Measurements from ENCODE around the gene CCDC27.

- TF ChIP-seq CTCF (IDR thresholded peaks at IDR 0.05) (no peak), POLR2A (IDR thresholded peaks at IDR 0.05) (no peak), EP300 (IDR thresholded peaks at IDR 0.05; ENCODE audit: low read depth) (no peak)
Observed at GRCh38 chr1:3753656-3754454, 1.6 kb downstream of the CCDC27 start.

Data from transverse colon (tissue), 3 donors.